GM20000 (cell line): ENCODE measurements around the gene RHOBTB1.
A peak's percentile ranks its signal among the peaks of the same experiment; 100 is the strongest.

Source experiments
- DNase-seq: peaks from one replicate; pipeline ENCODE4 v3.0.0; 2012; ENCODE audit warnings: low spot score
- CTCF ChIP-seq: IDR thresholded peaks from 2 replicates; pipeline ENCODE4 v1.5.1; 2012; ENCODE audit warnings: mild to moderate bottlenecking, control low read depth; ENCODE audit errors: extremely low read depth, missing control alignments

RHOBTB1 gene

GRCh38 chr10:60951272-60951724, 7.3 kb upstream of the RHOBTB1 start:
- TF ChIP-seq CTCF: no peak

GRCh38 chr10:60950300-60950699, 6.3 kb upstream of the RHOBTB1 start:
- no peak for DNase-seq
- no peak for TF ChIP-seq CTCF

More at GRCh38 chr10:60951272-60951724, 7.3 kb upstream of the RHOBTB1 start:
- DNase-seq: no peak

GRCh38 chr10:60948851-60949250, 4.9 kb upstream of the RHOBTB1 start:
- no peak for TF ChIP-seq CTCF

GRCh38 chr10:60944910-60945297, 919 bp upstream of the RHOBTB1 start:
- no peak for DNase-seq
- TF ChIP-seq CTCF: no peak

More at GRCh38 chr10:60948851-60949250, 4.9 kb upstream of the RHOBTB1 start:
- no peak for DNase-seq

GRCh38 chr10:60943316-60944057, 498 bp downstream of the RHOBTB1 start:
- peak; percentile 45 for DNase-seq
- TF ChIP-seq CTCF: no peak

GRCh38 chr10:60942788-60943315, 1.1 kb downstream of the RHOBTB1 start:
- TF ChIP-seq CTCF: no peak
- DNase-seq: peak; percentile 43

- DNase-seq: no peak
- TF ChIP-seq CTCF: no peak
These were observed 1.7 kb downstream of the RHOBTB1 start for GRCh38 chr10:60942134-60942787.
